HK-2 (cell line): ENCODE measurements around the gene AFF3.

Experiments
- DNase-seq: peaks from one replicate; pipeline ENCODE4 v3.0.0-alpha.2; 2018; ENCODE audit not compliant: unreplicated experiment

The AFF3 gene

GRCh38 chr2:100068395-100068794, 74.0 kb downstream of the AFF3 start:
- no peak for DNase-seq

- no peak for DNase-seq
These were observed 74.6 kb downstream of the AFF3 start for GRCh38 chr2:100067784-100068183.

- DNase-seq, result no peak
These were observed 75.5 kb downstream of the AFF3 start for GRCh38 chr2:100066856-100067255.

- DNase-seq, result no peak
These were observed 76.1 kb downstream of the AFF3 start for GRCh38 chr2:100066246-100066645.

- DNase-seq, result no peak
These were observed 77.6 kb downstream of the AFF3 start for GRCh38 chr2:100064592-100065428.

GRCh38 chr2:100064165-100064564, 78.2 kb downstream of the AFF3 start:
- no peak for DNase-seq

GRCh38 chr2:100063459-100063953, 78.9 kb downstream of the AFF3 start:
- DNase-seq, result no peak

GRCh38 chr2:100062336-100062735, 80.1 kb downstream of the AFF3 start:
- no peak for DNase-seq

- no peak for DNase-seq
These were observed 81.5 kb downstream of the AFF3 start for GRCh38 chr2:100060875-100061274.

- no peak for DNase-seq
These were observed 82.8 kb downstream of the AFF3 start for GRCh38 chr2:100059638-100060037.

- no peak for DNase-seq
These were observed 84.5 kb downstream of the AFF3 start for GRCh38 chr2:100057901-100058261.

GRCh38 chr2:100054426-100054825, 88.0 kb downstream of the AFF3 start:
- no peak for DNase-seq

GRCh38 chr2:100053087-100053885, 89.1 kb downstream of the AFF3 start:
- DNase-seq, result no peak

- DNase-seq, result no peak
These were observed 89.7 kb downstream of the AFF3 start for GRCh38 chr2:100052650-100053049.

- DNase-seq, result no peak
These were observed 91.1 kb downstream of the AFF3 start for GRCh38 chr2:100051253-100051652.

- DNase-seq, result no peak
These were observed 91.7 kb downstream of the AFF3 start for GRCh38 chr2:100050685-100051084.

- DNase-seq, result no peak
These were observed 95.1 kb downstream of the AFF3 start for GRCh38 chr2:100046961-100047947.

- DNase-seq, result no peak
These were observed 97.4 kb downstream of the AFF3 start for GRCh38 chr2:100045000-100045399.

- no peak for DNase-seq
These were observed 98.5 kb downstream of the AFF3 start for GRCh38 chr2:100043891-100044255.

- DNase-seq, result no peak
These were observed 99.1 kb downstream of the AFF3 start for GRCh38 chr2:100043081-100043890.

- DNase-seq, result no peak
These were observed 99.8 kb downstream of the AFF3 start for GRCh38 chr2:100042562-100042961.
